ENCODE results near the gene FARP1.
A peak's percentile ranks its signal among the peaks of the same experiment; 100 is the strongest.

The FARP1 gene

DNA sequence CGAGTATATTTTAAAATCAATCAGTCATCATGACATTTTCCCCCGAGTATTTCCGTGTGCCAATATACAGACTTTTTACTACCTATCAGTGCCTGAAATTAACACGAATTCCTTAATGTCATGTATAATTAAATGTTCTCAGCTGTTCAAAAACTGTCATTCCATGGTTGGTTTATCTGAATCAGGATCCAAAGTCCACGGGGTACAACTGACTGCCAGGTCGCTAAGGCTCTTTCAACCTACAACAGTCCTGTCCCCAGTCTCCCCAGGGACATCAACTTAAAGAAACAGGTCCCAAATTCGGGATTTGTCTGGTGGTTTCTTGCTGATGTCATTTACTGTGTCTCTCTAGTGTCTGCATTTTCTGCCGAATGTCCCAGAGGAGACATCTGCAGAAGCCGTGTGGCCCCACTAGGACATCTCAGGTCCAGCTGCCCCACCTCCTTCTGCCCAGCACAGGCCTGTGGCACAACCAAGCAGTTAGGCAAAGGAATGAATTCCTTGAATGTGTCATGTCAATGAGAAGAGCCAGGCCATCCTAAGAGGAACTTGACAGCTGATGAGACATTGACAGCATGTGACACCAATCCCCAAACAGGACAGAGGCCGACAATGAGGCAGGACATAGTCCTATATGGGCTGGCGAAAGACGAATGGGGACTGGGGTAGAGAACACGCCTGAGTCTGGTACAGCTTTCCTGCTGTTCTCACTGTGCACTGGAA is 324.5 kb downstream of the FARP1 start:
- H3K9ac ChIP-seq (ENCODE audit: low read length): no peak overlapping the region
- DNase-seq (ENCODE audit: low read depth): no peak
- H3K27me3 ChIP-seq (replicated peaks; ENCODE audit: control insufficient read depth, insufficient read depth, low read length): no peaks in the 10 kb centered on the region
- no peaks in the 10 kb centered on the region for H3K9me3 ChIP-seq (ENCODE audit: control insufficient read depth, low read length)
- H3K36me3 ChIP-seq (ENCODE audit: control insufficient read depth, insufficient read depth, low read length, severe bottlenecking): peaks cover 46% of the 10 kb centered on the region
- H3K4me3 ChIP-seq (ENCODE audit: low read length): no peak overlapping the region
- no peaks in the 10 kb centered on the region for H3K4me1 ChIP-seq (ENCODE audit: control insufficient read depth, insufficient read depth, low read length)

- no peaks in the 10 kb centered on the region for H3K27me3 ChIP-seq (replicated peaks; ENCODE audit: control insufficient read depth, insufficient read depth, low read length)
- DNase-seq (ENCODE audit: low read depth): no peak
- no peaks in the 10 kb centered on the region for H3K9me3 ChIP-seq (ENCODE audit: control insufficient read depth, low read length)
- no peaks in the 10 kb centered on the region for H3K4me1 ChIP-seq (ENCODE audit: control insufficient read depth, insufficient read depth, low read length)
- H3K9ac ChIP-seq (ENCODE audit: low read length): no peak overlapping the region
- peaks cover 46% of the 10 kb centered on the region for H3K36me3 ChIP-seq (ENCODE audit: control insufficient read depth, insufficient read depth, low read length, severe bottlenecking)
- no peak overlapping the region for H3K4me3 ChIP-seq (ENCODE audit: low read length)
Measured at GRCh38 chr13:98468361-98468760, 325.5 kb downstream of the FARP1 start.

DNA sequence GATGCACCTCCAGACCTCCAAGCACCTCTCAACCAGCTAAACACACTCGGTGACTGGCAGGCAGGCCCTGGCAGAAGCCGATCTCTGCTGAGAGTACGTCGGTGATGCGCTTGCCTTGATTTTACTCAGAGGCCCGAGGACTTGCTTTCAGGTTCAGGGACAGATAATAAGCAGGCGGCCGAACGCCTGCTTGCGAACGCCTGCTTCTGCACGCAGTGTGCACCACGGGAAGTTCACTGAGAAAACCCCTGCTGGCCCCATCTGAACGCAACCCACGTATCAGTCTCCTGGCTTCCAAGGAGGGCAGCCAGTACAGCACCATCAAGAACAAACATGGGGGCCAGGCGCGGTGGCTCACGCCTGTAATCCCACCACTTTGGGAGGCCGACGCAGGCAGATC is 326.0 kb downstream of the FARP1 start:
- Histone ChIP-seq H3K27me3 (replicated peaks; ENCODE audit: control insufficient read depth, insufficient read depth, low read length) (no peaks in the 10 kb centered on the region), H3K4me1 (ENCODE audit: control insufficient read depth, insufficient read depth, low read length) (no peaks in the 10 kb centered on the region), H3K36me3 (ENCODE audit: control insufficient read depth, insufficient read depth, low read length, severe bottlenecking) (peaks cover 46% of the 10 kb centered on the region), H3K9me3 (ENCODE audit: control insufficient read depth, low read length) (no peaks in the 10 kb centered on the region), H3K9ac (ENCODE audit: low read length) (no peak overlapping the region), H3K4me3 (ENCODE audit: low read length) (no peak overlapping the region)
- DNase-seq (ENCODE audit: low read depth): no peak

DNA sequence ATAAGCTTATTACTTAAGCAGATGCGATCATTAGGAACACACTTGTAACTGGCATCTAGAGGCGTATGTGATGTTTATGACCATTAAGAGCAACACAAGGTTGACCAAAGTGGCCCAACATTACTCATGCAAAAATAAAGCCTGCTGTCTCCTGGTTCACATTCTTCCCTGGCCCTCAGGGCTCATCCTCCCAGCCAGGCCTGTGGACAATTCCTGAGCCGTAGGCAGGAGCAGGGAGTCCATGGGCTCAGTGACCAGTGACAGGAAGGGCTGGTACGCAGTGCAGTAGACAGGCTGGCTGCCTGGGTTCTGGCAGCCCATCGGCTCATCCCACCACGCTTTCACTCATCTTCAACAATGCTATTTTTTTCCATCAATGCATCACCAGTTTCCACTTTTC is 328.0 kb downstream of the FARP1 start:
- Histone ChIP-seq H3K4me1 (ENCODE audit: control insufficient read depth, insufficient read depth, low read length) (peaks cover under 1% of the 10 kb centered on the region), H3K9ac (ENCODE audit: low read length) (no peak overlapping the region), H3K4me3 (ENCODE audit: low read length) (no peak overlapping the region), H3K9me3 (ENCODE audit: control insufficient read depth, low read length) (no peaks in the 10 kb centered on the region), H3K36me3 (ENCODE audit: control insufficient read depth, insufficient read depth, low read length, severe bottlenecking) (peaks cover 47% of the 10 kb centered on the region), H3K27me3 (replicated peaks; ENCODE audit: control insufficient read depth, insufficient read depth, low read length) (no peaks in the 10 kb centered on the region)
- DNase-seq (ENCODE audit: low read depth): no peak

GRCh38 chr13:98471934-98472333 is 329.0 kb downstream of the FARP1 start:
- no peaks in the 10 kb centered on the region for H3K27me3 ChIP-seq (replicated peaks; ENCODE audit: control insufficient read depth, insufficient read depth, low read length)
- H3K36me3 ChIP-seq (ENCODE audit: control insufficient read depth, insufficient read depth, low read length, severe bottlenecking): peaks cover 47% of the 10 kb centered on the region
- peaks cover 11% of the 10 kb centered on the region for H3K4me1 ChIP-seq (ENCODE audit: control insufficient read depth, insufficient read depth, low read length)
- H3K4me3 ChIP-seq (ENCODE audit: low read length): no peak overlapping the region
- no peaks in the 10 kb centered on the region for H3K9me3 ChIP-seq (ENCODE audit: control insufficient read depth, low read length)
- DNase-seq (ENCODE audit: low read depth): no peak
- no peak overlapping the region for H3K9ac ChIP-seq (ENCODE audit: low read length)

- DNase-seq (ENCODE audit: low read depth): no peak
- Histone ChIP-seq H3K27me3 (replicated peaks; ENCODE audit: control insufficient read depth, insufficient read depth, low read length) (no peaks in the 10 kb centered on the region), H3K9ac (ENCODE audit: low read length) (no peak overlapping the region)
Measured at GRCh38 chr13:98473135-98473787, 330.4 kb downstream of the FARP1 start.

GRCh38 chr13:98473788-98474144 is 330.9 kb downstream of the FARP1 start:
- H3K4me3 ChIP-seq (ENCODE audit: low read length): no peak overlapping the region
- peaks cover 36% of the 10 kb centered on the region for H3K36me3 ChIP-seq (ENCODE audit: control insufficient read depth, insufficient read depth, low read length, severe bottlenecking)
- H3K27me3 ChIP-seq (replicated peaks; ENCODE audit: control insufficient read depth, insufficient read depth, low read length): no peaks in the 10 kb centered on the region
- no peak for DNase-seq (ENCODE audit: low read depth)
- no peaks in the 10 kb centered on the region for H3K9me3 ChIP-seq (ENCODE audit: control insufficient read depth, low read length)
- no peak overlapping the region for H3K9ac ChIP-seq (ENCODE audit: low read length)
- H3K4me1 ChIP-seq (ENCODE audit: control insufficient read depth, insufficient read depth, low read length): peaks cover 11% of the 10 kb centered on the region

More at GRCh38 chr13:98473135-98473787, 330.4 kb downstream of the FARP1 start:
- Histone ChIP-seq H3K9me3 (ENCODE audit: control insufficient read depth, low read length) (no peaks in the 10 kb centered on the region), H3K36me3 (ENCODE audit: control insufficient read depth, insufficient read depth, low read length, severe bottlenecking) (peaks cover 41% of the 10 kb centered on the region), H3K4me1 (ENCODE audit: control insufficient read depth, insufficient read depth, low read length) (peaks cover 11% of the 10 kb centered on the region), H3K4me3 (ENCODE audit: low read length) (no peak overlapping the region)

- no peak for DNase-seq (ENCODE audit: low read depth)
- no peaks in the 10 kb centered on the region for H3K9me3 ChIP-seq (ENCODE audit: control insufficient read depth, low read length)
- H3K4me1 ChIP-seq (ENCODE audit: control insufficient read depth, insufficient read depth, low read length): peaks cover 11% of the 10 kb centered on the region
- H3K4me3 ChIP-seq (ENCODE audit: low read length): no peak overlapping the region
- peaks cover 34% of the 10 kb centered on the region for H3K36me3 ChIP-seq (ENCODE audit: control insufficient read depth, insufficient read depth, low read length, severe bottlenecking)
- H3K27me3 ChIP-seq (replicated peaks; ENCODE audit: control insufficient read depth, insufficient read depth, low read length): no peaks in the 10 kb centered on the region
- H3K9ac ChIP-seq (ENCODE audit: low read length): no peak overlapping the region
Measured at GRCh38 chr13:98474292-98474691, 331.4 kb downstream of the FARP1 start.

- Histone ChIP-seq H3K9ac (ENCODE audit: low read length) (no peak overlapping the region), H3K4me3 (ENCODE audit: low read length) (no peak overlapping the region), H3K9me3 (ENCODE audit: control insufficient read depth, low read length) (no peaks in the 10 kb centered on the region), H3K36me3 (ENCODE audit: control insufficient read depth, insufficient read depth, low read length, severe bottlenecking) (peaks cover 34% of the 10 kb centered on the region), H3K4me1 (ENCODE audit: control insufficient read depth, insufficient read depth, low read length) (peaks cover 12% of the 10 kb centered on the region), H3K27me3 (replicated peaks; ENCODE audit: control insufficient read depth, insufficient read depth, low read length) (no peaks in the 10 kb centered on the region)
- DNase-seq (ENCODE audit: low read depth): no peak
Measured at GRCh38 chr13:98474761-98475160, 331.9 kb downstream of the FARP1 start.

GRCh38 chr13:98475522-98475921 is 332.6 kb downstream of the FARP1 start:
- no peaks in the 10 kb centered on the region for H3K9me3 ChIP-seq (ENCODE audit: control insufficient read depth, low read length)
- peaks cover 13% of the 10 kb centered on the region for H3K4me1 ChIP-seq (ENCODE audit: control insufficient read depth, insufficient read depth, low read length)
- no peak overlapping the region for H3K4me3 ChIP-seq (ENCODE audit: low read length)
- H3K27me3 ChIP-seq (replicated peaks; ENCODE audit: control insufficient read depth, insufficient read depth, low read length): no peaks in the 10 kb centered on the region
- H3K36me3 ChIP-seq (ENCODE audit: control insufficient read depth, insufficient read depth, low read length, severe bottlenecking): peaks cover 31% of the 10 kb centered on the region
- H3K9ac ChIP-seq (ENCODE audit: low read length): peak overlapping the region; percentile 41
- DNase-seq (ENCODE audit: low read depth): no peak

GRCh38 chr13:98476106-98476505 is 333.2 kb downstream of the FARP1 start:
- no peaks in the 10 kb centered on the region for H3K27me3 ChIP-seq (replicated peaks; ENCODE audit: control insufficient read depth, insufficient read depth, low read length)
- H3K4me3 ChIP-seq (ENCODE audit: low read length): peak overlapping the region; percentile 61
- H3K9me3 ChIP-seq (ENCODE audit: control insufficient read depth, low read length): no peaks in the 10 kb centered on the region
- peak overlapping the region; percentile 75 for H3K9ac ChIP-seq (ENCODE audit: low read length)
- no peak for DNase-seq (ENCODE audit: low read depth)
- H3K4me1 ChIP-seq (ENCODE audit: control insufficient read depth, insufficient read depth, low read length): peaks cover 13% of the 10 kb centered on the region
- peaks cover 26% of the 10 kb centered on the region for H3K36me3 ChIP-seq (ENCODE audit: control insufficient read depth, insufficient read depth, low read length, severe bottlenecking)

Data from adipocyte (in vitro differentiated cells).